DMS 273 treated with DMSO at 0.1 percent for 48 hours (cell line): ENCODE measurements around the gene NPIPA8.
"Not testable (repeated sequence)": the region's sequence is repeated elsewhere in the genome, so short reads cannot be mapped to it uniquely, and the experiment has no call there.

Experiments used
- DNase-seq: peaks from one replicate; lab custom pipeline; 2025; lab: John Stamatoyannopoulos, UW

NPIPA8 gene

DNA sequence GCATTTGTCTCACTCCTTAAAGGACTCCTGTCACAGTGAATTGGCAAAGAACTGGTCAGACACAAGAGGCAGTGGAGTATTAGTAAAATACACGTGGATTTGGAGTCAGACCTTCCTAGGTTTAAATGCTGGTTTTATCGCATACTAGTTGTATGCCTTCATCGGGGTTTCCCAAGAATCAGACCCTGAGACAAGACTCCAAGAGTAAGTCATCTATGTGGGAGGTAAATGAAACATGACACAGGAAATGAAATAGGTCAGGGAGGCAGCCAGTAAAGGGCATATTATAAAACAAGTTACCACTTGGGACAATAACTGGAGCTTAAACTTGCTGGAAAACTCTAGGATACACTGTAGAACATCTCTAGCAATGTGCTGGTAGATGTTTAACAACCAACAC is 59.8 kb downstream of the NPIPA8 start:
- not testable (repeated sequence) for DNase-seq

DNA sequence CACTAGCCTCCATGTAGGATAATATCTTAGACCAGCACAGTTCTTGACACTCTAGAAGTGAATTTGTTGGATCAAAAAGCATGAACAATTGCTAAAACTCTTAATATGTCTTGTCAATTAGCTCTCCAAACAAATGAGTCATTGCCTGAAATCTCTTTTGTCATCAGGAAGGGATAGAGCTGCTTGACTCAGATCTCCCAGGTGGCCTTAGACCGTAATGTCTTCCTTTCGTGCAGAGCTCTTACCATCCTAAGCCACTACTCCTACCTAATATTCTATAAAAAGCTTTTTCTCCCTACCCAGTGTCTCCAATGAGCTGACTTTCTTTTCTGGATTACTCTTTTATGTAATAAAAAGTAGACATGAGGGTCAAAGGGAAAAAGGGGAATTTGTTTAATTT is 66.4 kb downstream of the NPIPA8 start:
- not testable (repeated sequence) for DNase-seq
